IPS-11a (cell line): ENCODE data around the gene EIF2B2.

Source experiments
- H3K4me3 ChIP-seq: one replicate; pipeline ENCODE4 v1.5.1; 2013; ENCODE audit warnings: low read depth, low read length, control low read depth

The EIF2B2 gene

GRCh38 chr14:74973905-74974363 lies 28.8 kb upstream of the EIF2B2 start:
- no peak overlapping the region for H3K4me3 ChIP-seq

- no peak overlapping the region for H3K4me3 ChIP-seq
Measured at GRCh38 chr14:74974364-74975058, 28.2 kb upstream of the EIF2B2 start.

GRCh38 chr14:74975059-74975810 lies 27.5 kb upstream of the EIF2B2 start:
- no peak overlapping the region for H3K4me3 ChIP-seq

- no peak overlapping the region for H3K4me3 ChIP-seq
Measured at GRCh38 chr14:74976264-74977113, 26.2 kb upstream of the EIF2B2 start.

GRCh38 chr14:74977164-74977900 lies 25.4 kb upstream of the EIF2B2 start:
- no peak overlapping the region for H3K4me3 ChIP-seq

- no peak overlapping the region for H3K4me3 ChIP-seq
Measured at GRCh38 chr14:74977901-74978385, 24.8 kb upstream of the EIF2B2 start.

GRCh38 chr14:74978416-74978947 lies 24.2 kb upstream of the EIF2B2 start:
- no peak overlapping the region for H3K4me3 ChIP-seq

GRCh38 chr14:74979029-74979428 lies 23.7 kb upstream of the EIF2B2 start:
- no peak overlapping the region for H3K4me3 ChIP-seq

GRCh38 chr14:74979442-74980397 lies 23.0 kb upstream of the EIF2B2 start:
- no peak overlapping the region for H3K4me3 ChIP-seq

GRCh38 chr14:74980398-74980730 lies 22.4 kb upstream of the EIF2B2 start:
- no peak overlapping the region for H3K4me3 ChIP-seq

- H3K4me3 ChIP-seq: no peak overlapping the region
Measured at GRCh38 chr14:74980731-74981461, 21.8 kb upstream of the EIF2B2 start.

- H3K4me3 ChIP-seq: no peak overlapping the region
Measured at GRCh38 chr14:74981462-74981782, 21.3 kb upstream of the EIF2B2 start.

- no peak overlapping the region for H3K4me3 ChIP-seq
Measured at GRCh38 chr14:74981833-74982232, 20.9 kb upstream of the EIF2B2 start.

- H3K4me3 ChIP-seq: no peak overlapping the region
Measured at GRCh38 chr14:74982661-74983060, 20.1 kb upstream of the EIF2B2 start.

GRCh38 chr14:74983343-74983742 lies 19.4 kb upstream of the EIF2B2 start:
- no peak overlapping the region for H3K4me3 ChIP-seq

GRCh38 chr14:74984236-74985027 lies 18.3 kb upstream of the EIF2B2 start:
- no peak overlapping the region for H3K4me3 ChIP-seq

- no peak overlapping the region for H3K4me3 ChIP-seq
Measured at GRCh38 chr14:74985028-74985310, 17.8 kb upstream of the EIF2B2 start.

GRCh38 chr14:74985806-74986205 lies 16.9 kb upstream of the EIF2B2 start:
- H3K4me3 ChIP-seq: no peak overlapping the region
